ENCODE results near the gene EDN3. TPM values are rescaled to one million over a fixed set of nuclear protein-coding genes. Genes with fewer than 3 reads are reported as not detected.

Gene EDN3
- total RNA-seq, 1 experiment from 2014 or later, result 41.8 TPM

DNA sequence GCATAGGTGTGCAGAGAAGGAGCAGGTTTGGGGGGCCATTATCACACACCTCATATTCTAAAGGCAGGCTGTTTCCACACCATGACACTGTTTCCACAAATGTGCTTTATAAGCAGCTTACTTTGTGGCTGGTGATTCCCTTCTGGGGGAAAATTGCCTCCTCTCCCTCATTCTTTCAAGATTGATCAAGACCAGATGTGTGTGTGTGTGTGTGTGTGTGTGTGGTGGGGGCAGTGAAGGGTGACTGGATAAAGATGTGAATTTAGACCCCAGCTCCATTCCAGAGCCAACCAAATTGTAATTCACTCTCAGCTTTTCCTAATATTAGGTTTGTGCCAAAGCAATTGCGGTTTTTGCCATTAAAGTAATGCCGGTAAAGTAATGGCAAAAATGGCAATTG lies 45.6 kb downstream of the EDN3 start:
- no TSS peak for BruUV-seq (replicated peaks)
- no peaks in the 10 kb centered on the region for H3K27me3 ChIP-seq (replicated peaks; ENCODE audit: control insufficient read depth, insufficient read depth, low read length)
- no peak overlapping the region for H3K27ac Mint-ChIP-seq (ENCODE audit: unreplicated experiment)

DNA sequence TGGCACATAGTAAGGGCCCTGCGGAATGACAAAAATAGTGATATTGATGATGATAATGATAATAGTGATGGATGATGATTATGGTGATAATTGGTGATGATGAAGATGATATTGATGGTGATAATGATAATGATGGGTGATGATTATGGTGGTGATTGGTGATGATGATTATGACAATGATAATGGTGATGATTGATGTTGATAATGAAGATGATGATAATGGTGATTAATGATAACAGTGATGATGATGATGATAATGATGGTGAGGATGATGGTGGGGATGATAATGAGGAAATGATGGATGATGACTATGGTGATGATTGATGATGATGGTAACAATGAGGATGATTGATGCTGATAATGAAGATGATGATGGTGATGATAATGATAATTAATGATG lies 48.9 kb downstream of the EDN3 start:
- TF ChIP-seq, protein P1, sequence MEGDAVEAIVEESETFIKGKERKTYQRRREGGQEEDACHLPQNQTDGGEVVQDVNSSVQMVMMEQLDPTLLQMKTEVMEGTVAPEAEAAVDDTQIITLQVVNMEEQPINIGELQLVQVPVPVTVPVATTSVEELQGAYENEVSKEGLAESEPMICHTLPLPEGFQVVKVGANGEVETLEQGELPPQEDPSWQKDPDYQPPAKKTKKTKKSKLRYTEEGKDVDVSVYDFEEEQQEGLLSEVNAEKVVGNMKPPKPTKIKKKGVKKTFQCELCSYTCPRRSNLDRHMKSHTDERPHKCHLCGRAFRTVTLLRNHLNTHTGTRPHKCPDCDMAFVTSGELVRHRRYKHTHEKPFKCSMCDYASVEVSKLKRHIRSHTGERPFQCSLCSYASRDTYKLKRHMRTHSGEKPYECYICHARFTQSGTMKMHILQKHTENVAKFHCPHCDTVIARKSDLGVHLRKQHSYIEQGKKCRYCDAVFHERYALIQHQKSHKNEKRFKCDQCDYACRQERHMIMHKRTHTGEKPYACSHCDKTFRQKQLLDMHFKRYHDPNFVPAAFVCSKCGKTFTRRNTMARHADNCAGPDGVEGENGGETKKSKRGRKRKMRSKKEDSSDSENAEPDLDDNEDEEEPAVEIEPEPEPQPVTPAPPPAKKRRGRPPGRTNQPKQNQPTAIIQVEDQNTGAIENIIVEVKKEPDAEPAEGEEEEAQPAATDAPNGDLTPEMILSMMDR (IDR thresholded peaks at IDR 0.05; ENCODE audit: insufficient read depth in 1 of 2, low read depth in 1 of 2, low read length in 1 of 2, severe bottlenecking in 1 of 2, unreplicated experiment in 1 of 2), result no peak
- Mint-ChIP-seq H3K4me3 (ENCODE audit: unreplicated experiment) (no peak overlapping the region), H3K27ac (ENCODE audit: unreplicated experiment) (no peak overlapping the region), H3K27me3 (ENCODE audit: insufficient read depth, unreplicated experiment) (peaks cover 3% of the 10 kb centered on the region), H3K36me3 (ENCODE audit: insufficient read depth, unreplicated experiment) (no peaks in the 10 kb centered on the region), H3K9me3 (ENCODE audit: unreplicated experiment) (no peaks in the 10 kb centered on the region), H3K4me1 (ENCODE audit: low read depth, unreplicated experiment) (no peaks in the 10 kb centered on the region)
- H3K27me3 ChIP-seq (replicated peaks; ENCODE audit: control insufficient read depth, insufficient read depth, low read length), result no peaks in the 10 kb centered on the region
- no peak for DNase-seq
- H3K9me3 ChIP-seq, result peaks cover 3% of the 10 kb centered on the region
- H3K36me3 ChIP-seq (ENCODE audit: control insufficient read depth, insufficient read depth, low read length), result no peaks in the 10 kb centered on the region
- intact Hi-C loops (cut with micrococcal nuclease; ENCODE audit: unreplicated experiment), result no loop called here
- ChIA-PET CTCF (no interaction called here), POLR2A (no interaction called here)
- no TSS peak for BruUV-seq (replicated peaks)
- no peak overlapping the region for H3K4me3 ChIP-seq (ENCODE audit: low read depth, low read length)
- H3K4me1 ChIP-seq, result no peaks in the 10 kb centered on the region

More for the DNA sequence above, 45.6 kb downstream of the EDN3 start:
- TF ChIP-seq, protein P1 (IDR thresholded peaks at IDR 0.05; ENCODE audit: insufficient read depth in 1 of 2, low read depth in 1 of 2, low read length in 1 of 2, severe bottlenecking in 1 of 2, unreplicated experiment in 1 of 2), result no peak
- Histone ChIP-seq H3K4me1 (no peaks in the 10 kb centered on the region; the same call in 1 of the 2 replicates), H3K9me3 (peaks cover 16% of the 10 kb centered on the region), H3K4me3 (ENCODE audit: low read depth, low read length) (no peak overlapping the region), H3K36me3 (ENCODE audit: control insufficient read depth, insufficient read depth, low read length) (no peaks in the 10 kb centered on the region)
- Mint-ChIP-seq H3K36me3 (ENCODE audit: insufficient read depth, unreplicated experiment) (no peaks in the 10 kb centered on the region), H3K27me3 (ENCODE audit: insufficient read depth, unreplicated experiment) (no peaks in the 10 kb centered on the region), H3K4me1 (ENCODE audit: low read depth, unreplicated experiment) (no peaks in the 10 kb centered on the region), H3K9me3 (ENCODE audit: unreplicated experiment) (peaks cover 5% of the 10 kb centered on the region), H3K4me3 (ENCODE audit: unreplicated experiment) (no peak overlapping the region)
- ChIA-PET CTCF (no interaction called here), POLR2A (no interaction called here)
- intact Hi-C loops (cut with micrococcal nuclease; ENCODE audit: unreplicated experiment), result no loop called here
- no peak for DNase-seq

DNA sequence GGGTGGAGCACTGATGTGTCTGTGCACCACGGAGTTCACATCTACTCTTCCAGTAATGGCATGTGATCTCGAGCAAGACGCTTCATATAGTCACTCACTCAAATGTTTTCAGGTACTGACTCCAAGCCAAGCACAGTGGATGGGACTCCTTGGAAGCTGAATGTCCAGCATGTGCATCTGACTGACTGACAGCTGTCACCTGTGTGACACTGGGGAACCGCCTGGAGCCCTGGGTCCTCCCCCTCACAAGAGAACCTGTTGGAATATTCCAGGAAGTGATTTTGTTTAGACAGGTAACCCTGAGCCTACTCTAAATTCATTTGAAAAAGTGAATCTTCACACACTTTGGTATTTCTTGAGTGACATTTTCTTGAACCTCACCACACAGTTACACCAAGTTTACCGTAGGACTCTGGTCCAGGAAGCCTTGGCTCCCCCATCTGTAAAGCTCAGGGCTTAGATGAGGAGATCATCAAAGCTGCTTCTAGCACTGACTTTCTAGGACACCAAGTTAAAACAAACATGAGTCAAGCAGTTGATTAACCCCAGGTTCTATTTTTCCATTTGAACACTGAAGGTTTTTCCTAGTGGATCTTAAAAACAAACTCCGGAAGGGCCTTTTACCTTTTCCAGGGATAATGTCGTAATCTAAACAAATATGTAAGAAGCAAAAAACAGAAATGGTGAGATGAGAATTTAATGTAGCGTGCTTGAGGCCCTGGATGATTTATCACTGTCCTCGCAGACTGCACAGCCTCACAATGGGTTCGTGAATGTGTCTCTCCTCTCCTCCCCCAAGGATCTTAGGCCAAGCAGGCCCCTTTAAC lies 50.1 kb downstream of the EDN3 start:
- Mint-ChIP-seq H3K9me3 (ENCODE audit: unreplicated experiment) (no peaks in the 10 kb centered on the region), H3K27ac (ENCODE audit: unreplicated experiment) (no peak overlapping the region), H3K36me3 (ENCODE audit: insufficient read depth, unreplicated experiment) (no peaks in the 10 kb centered on the region), H3K4me1 (ENCODE audit: low read depth, unreplicated experiment) (no peaks in the 10 kb centered on the region), H3K4me3 (ENCODE audit: unreplicated experiment) (no peak overlapping the region), H3K27me3 (ENCODE audit: insufficient read depth, unreplicated experiment) (peaks cover 3% of the 10 kb centered on the region)
- BruUV-seq (replicated peaks), result no TSS peak
- no peak for DNase-seq
- Histone ChIP-seq H3K36me3 (ENCODE audit: control insufficient read depth, insufficient read depth, low read length) (no peaks in the 10 kb centered on the region), H3K9me3 (no peaks in the 10 kb centered on the region), H3K27me3 (replicated peaks; ENCODE audit: control insufficient read depth, insufficient read depth, low read length) (no peaks in the 10 kb centered on the region), H3K4me3 (ENCODE audit: low read depth, low read length) (no peak overlapping the region), H3K4me1 (no peaks in the 10 kb centered on the region)
- CTCF ChIA-PET, result no interaction called here
- TF ChIP-seq, protein P1 (IDR thresholded peaks at IDR 0.05; ENCODE audit: insufficient read depth in 1 of 2, low read depth in 1 of 2, low read length in 1 of 2, severe bottlenecking in 1 of 2, unreplicated experiment in 1 of 2), result no peak
- POLR2A ChIA-PET, result interaction anchor here (1.0 kb wide), 1 partner anchor 105 kb away, joined by 5 read pairs; no protein-coding TSS in a partner anchor
- intact Hi-C loops (cut with micrococcal nuclease; ENCODE audit: unreplicated experiment), result no loop called here
